HepG2 (cell line): Measurements from ENCODE around the gene PDE9A. TPM values are rescaled to one million over a fixed set of nuclear protein-coding genes. Genes with fewer than 3 reads are reported as not detected.

ENCODE experiments used
- ARID3A ChIP-seq: IDR thresholded peaks from 2 replicates; pipeline ENCODE4 v1.6.1; 2012; ENCODE audit warnings: low read depth, low read length, improper control_type of control experiment
- CEBPZ ChIP-seq: IDR thresholded peaks from 2 replicates; pipeline ENCODE4 v1.6.1; 2012; ENCODE audit warnings: low read length, improper control_type of control experiment
- HIVEP1 ChIP-seq: sonication (generic); formaldehyde crosslinking; IDR thresholded peaks from 2 replicates; pipeline ENCODE4 v1.4.0; 2020; ENCODE audit warnings: mild to moderate bottlenecking, missing genetic modification reagents
- NR2F2 ChIP-seq: IDR thresholded peaks from 2 replicates; pipeline ENCODE4 v1.6.1; 2012; ENCODE audit warnings: low read depth, inconsistent platforms, borderline replicate concordance
- NRL ChIP-seq: sonication (generic); formaldehyde crosslinking; IDR thresholded peaks from 2 replicates; pipeline ENCODE4 v1.5.0; 2020; ENCODE audit warnings: missing genetic modification reagents, mild to moderate bottlenecking, moderate library complexity, borderline replicate concordance
- SMYD3 ChIP-seq: sonication (generic); formaldehyde crosslinking; IDR thresholded peaks from 2 replicates; pipeline ENCODE4 v1.8.1; 2023; ENCODE audit warnings: mild to moderate bottlenecking, missing genetic modification reagents
- ZC3H13 ChIP-seq: sonication (generic); formaldehyde crosslinking; IDR thresholded peaks from 2 replicates; pipeline ENCODE4 v1.8.1; 2023; ENCODE audit warnings: mild to moderate bottlenecking, missing genetic modification reagents, moderate library complexity
- ZNF17 ChIP-seq: sonication (generic); formaldehyde crosslinking; IDR thresholded peaks from 2 replicates; pipeline ENCODE4 v1.5.0; 2020; ENCODE audit warnings: mild to moderate bottlenecking, missing genetic modification reagents
- ZNF350 ChIP-seq: sonication (generic); formaldehyde crosslinking; IDR thresholded peaks from 2 replicates; pipeline ENCODE4 v1.4.0; 2020; ENCODE audit warnings: mild to moderate bottlenecking, low read depth, missing genetic modification reagents, borderline replicate concordance
- ZNF644 ChIP-seq: IDR thresholded peaks from 2 replicates; pipeline ENCODE4 v1.6.1; 2016; ENCODE audit warnings: low read depth
- ZNF776 ChIP-seq: sonication (generic); formaldehyde crosslinking; IDR thresholded peaks from 2 replicates; pipeline ENCODE4 v1.4.0; 2020; ENCODE audit warnings: mild to moderate bottlenecking, missing genetic modification reagents
- ZNF777 ChIP-seq: sonication (generic); formaldehyde crosslinking; IDR thresholded peaks from 2 replicates; pipeline ENCODE4 v1.4.0; 2020; ENCODE audit warnings: missing genetic modification reagents
- ZNF839 ChIP-seq: sonication (generic); formaldehyde crosslinking; IDR thresholded peaks from 2 replicates; pipeline ENCODE4 v1.4.0; 2020; ENCODE audit warnings: missing genetic modification reagents, mild to moderate bottlenecking, borderline replicate concordance
- polyA plus RNA-seq, 8 experiments: library from polyadenylated mRNA; depleted of rRNA in 3 of 8; stranded (reverse) in 7 of 8; unstranded in 1 of 8; fragments of >200 nt; fragmentation: Illumina TruSeq in 4 of 8; extraction: Trizol in 4 of 8; gene quantifications; 2 replicates each; pipeline versions ENCODE4 v1.2.1 to v1.2.3, GENCODE V29; 2011 to 2016; ENCODE audit warnings: low read depth in 4 of 8, missing spikeins in 1 of 8, mixed read lengths in 1 of 8; ENCODE audit not compliant: insufficient read depth in 1 of 8
- total RNA-seq, 5 experiments: library from RNA; depleted of rRNA; stranded (reverse); fragments of >200 nt; fragmentation: Illumina TruSeq; extraction: Trizol; gene quantifications; 2 replicates each; pipeline ENCODE4 v1.2.3, GENCODE V29; 2016; ENCODE audit warnings: low read depth in 1 of 5
- TF ChIP-seq, protein P1 (sequence below): sonication (generic); formaldehyde crosslinking; IDR thresholded peaks from 2 replicates; pipeline ENCODE4 v1.9.0; 2022; ENCODE audit warnings: missing genetic modification reagents, mild to moderate bottlenecking, borderline replicate concordance
- TF ChIP-seq, protein P2 (sequence below): sonication (generic); formaldehyde crosslinking; IDR thresholded peaks from 2 replicates; pipeline ENCODE4 v1.9.0; 2021; ENCODE audit warnings: missing genetic modification reagents, borderline replicate concordance
- TF ChIP-seq, protein P3 (sequence below): sonication (generic); formaldehyde crosslinking; IDR thresholded peaks from 2 replicates; pipeline ENCODE4 v1.8.0; 2022; ENCODE audit warnings: mild to moderate bottlenecking, missing genetic modification reagents, moderate library complexity

Gene PDE9A
- total and polyA plus RNA-seq, 2 of the 13 experiments (the other 11 are each of a cell fraction or from before 2014, with no cell fraction given) = 4.6 to 19.7 TPM

DNA sequence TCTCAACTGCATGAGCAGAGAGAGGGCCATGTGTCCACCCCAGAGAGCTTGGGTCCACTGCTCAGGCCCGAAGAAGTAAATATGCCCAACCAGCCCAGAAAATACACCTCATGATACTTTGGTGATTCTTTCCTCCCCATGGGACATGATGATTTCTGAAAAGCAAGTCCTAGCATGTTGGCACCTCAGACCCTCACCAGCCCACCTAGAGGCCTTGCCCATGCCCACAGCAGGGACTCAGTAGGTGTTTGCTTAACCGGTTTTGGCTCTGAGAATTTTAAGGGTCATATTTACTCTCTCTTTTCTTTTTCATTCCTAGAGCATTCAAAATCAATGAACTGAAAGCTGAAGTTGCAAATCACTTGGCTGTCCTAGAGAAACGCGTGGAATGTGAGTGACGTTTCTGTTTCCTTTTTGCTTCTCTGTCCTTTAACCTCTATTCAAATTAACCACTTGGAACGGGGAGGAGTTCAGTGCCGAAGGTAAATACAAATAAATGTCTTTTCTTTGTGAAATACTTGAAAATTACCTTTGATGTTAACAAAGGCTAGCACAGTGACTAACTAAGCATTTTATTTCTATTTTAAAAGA is 79.7 kb downstream of the PDE9A start (continued):
- TF ChIP-seq HIVEP1 (CRISPR knock-in tag) (no peak), CEBPZ (no peak), NRL (CRISPR knock-in tag) (no peak), ZNF776 (CRISPR knock-in tag) (no peak), ZC3H13 (CRISPR knock-in tag) (no peak), ZNF350 (CRISPR knock-in tag) (no peak), ZNF777 (CRISPR knock-in tag) (no peak), ARID3A (peak; percentile 56), ZNF17 (no peak), NR2F2 (peak; percentile 47; the same call in 1 of the 2 replicates), SMYD3 (CRISPR knock-in tag) (no peak), ZNF839 (CRISPR knock-in tag) (no peak), ZNF644 (CRISPR knock-in tag) (no peak)
- TF ChIP-seq, protein P1, sequence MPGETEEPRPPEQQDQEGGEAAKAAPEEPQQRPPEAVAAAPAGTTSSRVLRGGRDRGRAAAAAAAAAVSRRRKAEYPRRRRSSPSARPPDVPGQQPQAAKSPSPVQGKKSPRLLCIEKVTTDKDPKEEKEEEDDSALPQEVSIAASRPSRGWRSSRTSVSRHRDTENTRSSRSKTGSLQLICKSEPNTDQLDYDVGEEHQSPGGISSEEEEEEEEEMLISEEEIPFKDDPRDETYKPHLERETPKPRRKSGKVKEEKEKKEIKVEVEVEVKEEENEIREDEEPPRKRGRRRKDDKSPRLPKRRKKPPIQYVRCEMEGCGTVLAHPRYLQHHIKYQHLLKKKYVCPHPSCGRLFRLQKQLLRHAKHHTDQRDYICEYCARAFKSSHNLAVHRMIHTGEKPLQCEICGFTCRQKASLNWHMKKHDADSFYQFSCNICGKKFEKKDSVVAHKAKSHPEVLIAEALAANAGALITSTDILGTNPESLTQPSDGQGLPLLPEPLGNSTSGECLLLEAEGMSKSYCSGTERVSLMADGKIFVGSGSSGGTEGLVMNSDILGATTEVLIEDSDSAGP = no peak
- TF ChIP-seq, protein P2, sequence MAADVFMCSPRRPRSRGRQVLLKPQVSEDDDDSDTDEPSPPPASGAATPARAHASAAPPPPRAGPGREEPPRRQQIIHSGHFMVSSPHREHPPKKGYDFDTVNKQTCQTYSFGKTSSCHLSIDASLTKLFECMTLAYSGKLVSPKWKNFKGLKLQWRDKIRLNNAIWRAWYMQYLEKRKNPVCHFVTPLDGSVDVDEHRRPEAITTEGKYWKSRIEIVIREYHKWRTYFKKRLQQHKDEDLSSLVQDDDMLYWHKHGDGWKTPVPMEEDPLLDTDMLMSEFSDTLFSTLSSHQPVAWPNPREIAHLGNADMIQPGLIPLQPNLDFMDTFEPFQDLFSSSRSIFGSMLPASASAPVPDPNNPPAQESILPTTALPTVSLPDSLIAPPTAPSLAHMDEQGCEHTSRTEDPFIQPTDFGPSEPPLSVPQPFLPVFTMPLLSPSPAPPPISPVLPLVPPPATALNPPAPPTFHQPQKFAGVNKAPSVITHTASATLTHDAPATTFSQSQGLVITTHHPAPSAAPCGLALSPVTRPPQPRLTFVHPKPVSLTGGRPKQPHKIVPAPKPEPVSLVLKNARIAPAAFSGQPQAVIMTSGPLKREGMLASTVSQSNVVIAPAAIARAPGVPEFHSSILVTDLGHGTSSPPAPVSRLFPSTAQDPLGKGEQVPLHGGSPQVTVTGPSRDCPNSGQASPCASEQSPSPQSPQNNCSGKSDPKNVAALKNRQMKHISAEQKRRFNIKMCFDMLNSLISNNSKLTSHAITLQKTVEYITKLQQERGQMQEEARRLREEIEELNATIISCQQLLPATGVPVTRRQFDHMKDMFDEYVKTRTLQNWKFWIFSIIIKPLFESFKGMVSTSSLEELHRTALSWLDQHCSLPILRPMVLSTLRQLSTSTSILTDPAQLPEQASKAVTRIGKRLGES (CRISPR knock-in tag) = no peak
- TF ChIP-seq, protein P3, sequence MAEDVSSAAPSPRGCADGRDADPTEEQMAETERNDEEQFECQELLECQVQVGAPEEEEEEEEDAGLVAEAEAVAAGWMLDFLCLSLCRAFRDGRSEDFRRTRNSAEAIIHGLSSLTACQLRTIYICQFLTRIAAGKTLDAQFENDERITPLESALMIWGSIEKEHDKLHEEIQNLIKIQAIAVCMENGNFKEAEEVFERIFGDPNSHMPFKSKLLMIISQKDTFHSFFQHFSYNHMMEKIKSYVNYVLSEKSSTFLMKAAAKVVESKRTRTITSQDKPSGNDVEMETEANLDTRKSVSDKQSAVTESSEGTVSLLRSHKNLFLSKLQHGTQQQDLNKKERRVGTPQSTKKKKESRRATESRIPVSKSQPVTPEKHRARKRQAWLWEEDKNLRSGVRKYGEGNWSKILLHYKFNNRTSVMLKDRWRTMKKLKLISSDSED (CRISPR knock-in tag) = no peak
